DMS 273 (cell line): Measurements from ENCODE around the gene PVR.
"Not testable (repeated sequence)": the region's sequence is repeated elsewhere in the genome, so short reads cannot be mapped to it uniquely, and the experiment has no call there.

ENCODE experiments used
- DNase-seq: peaks from one replicate; lab custom pipeline; 2025; ENCODE audit not compliant: unreplicated experiment; lab: John Stamatoyannopoulos, UW

Gene PVR

DNA sequence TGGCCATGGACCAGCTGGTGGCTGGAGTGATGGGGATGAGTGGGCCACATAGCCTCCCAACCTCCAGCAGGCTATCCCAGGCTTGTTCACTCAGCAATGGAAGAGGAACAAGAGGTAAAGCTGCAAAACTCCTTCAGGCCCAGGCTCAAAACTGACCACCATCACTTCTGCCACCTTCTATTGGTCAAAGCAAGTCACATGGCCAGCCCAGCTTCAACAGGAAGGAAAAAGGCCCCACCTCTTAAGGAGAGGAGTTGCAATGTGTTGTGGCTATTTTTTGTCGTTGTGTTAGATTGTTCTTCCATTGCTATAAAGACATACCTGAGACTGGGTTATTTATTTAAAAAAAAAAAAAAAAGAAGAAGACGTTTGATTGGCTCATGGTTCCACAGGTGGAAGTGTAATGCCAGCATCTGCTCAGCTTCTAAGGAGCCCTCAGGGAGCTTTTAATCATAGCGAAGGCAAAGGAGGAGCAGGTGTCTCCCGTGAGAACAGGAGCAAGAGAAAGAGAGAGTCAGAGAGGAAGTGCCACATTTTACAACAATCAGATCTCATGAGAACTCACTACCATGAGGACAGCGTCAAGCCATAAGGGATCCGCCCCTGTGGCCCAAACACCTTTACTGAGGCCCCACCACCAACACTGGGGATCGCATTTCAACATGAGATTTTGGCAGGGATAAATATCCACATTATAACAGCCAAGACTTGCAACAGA is 24.9 kb upstream of the PVR start:
- DNase-seq: no peak

DNA sequence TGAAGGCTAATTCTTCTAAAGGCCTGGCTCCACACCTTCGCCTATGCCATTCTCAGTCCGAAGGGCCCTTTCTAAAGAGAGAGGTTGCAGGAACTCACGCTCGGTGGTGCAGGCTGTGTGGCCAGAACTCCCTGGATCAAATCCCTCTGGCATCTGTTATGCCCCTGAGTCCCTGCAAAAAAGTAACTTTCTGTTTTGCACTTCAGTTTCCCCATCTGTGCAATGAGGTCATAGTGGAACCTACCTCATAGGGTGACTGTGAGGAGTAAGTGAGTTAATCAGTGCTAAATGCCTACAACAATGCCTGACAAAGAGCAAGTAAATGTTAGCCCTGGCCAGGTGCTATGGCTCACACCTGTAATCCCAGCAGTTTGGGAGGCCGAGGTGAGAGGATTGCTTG is 23.0 kb upstream of the PVR start:
- peak; percentile 55 for DNase-seq

DNA sequence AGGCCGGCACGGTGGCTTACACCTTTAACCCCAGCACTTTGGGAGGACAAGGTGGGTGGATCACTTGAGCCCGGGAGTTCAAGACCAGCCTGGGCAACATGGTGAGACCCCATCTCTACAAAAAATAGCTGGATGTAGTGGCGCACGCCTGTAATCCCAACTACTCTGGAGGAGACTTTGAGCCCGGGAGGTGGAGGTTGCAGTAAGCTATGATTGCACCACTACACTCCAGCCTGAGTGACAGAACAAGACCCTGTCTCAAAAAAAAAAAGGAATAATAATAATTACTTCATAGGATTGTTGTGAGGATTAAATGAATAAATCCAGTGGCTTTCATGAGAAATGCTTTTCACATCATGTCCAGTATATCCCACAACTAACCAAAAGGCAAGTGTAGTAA is 22.3 kb upstream of the PVR start:
- DNase-seq: no peak

DNA sequence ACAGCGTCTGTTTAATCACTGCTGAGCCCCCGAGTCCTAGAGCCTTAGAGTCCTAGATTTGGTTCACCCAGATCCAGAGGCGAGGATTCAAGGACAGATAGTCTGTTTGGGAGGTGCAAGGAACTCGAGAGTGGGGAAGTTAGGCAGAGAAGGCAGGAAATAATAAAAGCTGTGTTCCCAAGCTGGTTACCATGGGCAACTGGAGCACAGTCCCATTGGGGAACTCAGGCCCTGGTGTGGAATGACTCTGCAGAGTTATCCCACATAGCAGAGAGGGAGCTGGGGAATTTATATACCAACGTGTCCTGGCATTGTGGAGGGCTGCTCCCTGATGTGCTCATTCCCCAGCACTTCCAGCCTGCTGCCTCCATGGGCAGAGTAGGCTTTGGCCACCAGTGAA is 20.6 kb upstream of the PVR start:
- DNase-seq: peak; percentile 39

DNA sequence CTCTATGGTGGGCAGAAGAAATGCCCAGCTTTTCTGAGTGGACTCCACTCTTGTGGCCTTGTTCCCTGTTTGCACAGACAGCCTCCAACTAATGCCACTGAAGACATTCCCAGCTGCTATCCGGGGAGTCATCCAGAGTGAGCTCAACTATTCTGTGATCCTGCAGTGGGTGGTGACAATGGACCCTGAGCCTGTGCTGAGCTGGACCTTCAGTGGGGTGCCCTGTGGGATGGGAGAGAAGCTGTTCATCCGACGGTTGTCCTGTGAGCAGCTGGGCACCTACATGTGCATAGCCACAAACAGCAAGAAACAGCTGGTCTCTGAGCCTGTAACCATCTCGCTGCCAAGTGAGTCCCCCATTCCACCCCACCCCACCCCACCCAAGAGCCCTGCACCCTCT is 20.1 kb upstream of the PVR start:
- no peak for DNase-seq

DNA sequence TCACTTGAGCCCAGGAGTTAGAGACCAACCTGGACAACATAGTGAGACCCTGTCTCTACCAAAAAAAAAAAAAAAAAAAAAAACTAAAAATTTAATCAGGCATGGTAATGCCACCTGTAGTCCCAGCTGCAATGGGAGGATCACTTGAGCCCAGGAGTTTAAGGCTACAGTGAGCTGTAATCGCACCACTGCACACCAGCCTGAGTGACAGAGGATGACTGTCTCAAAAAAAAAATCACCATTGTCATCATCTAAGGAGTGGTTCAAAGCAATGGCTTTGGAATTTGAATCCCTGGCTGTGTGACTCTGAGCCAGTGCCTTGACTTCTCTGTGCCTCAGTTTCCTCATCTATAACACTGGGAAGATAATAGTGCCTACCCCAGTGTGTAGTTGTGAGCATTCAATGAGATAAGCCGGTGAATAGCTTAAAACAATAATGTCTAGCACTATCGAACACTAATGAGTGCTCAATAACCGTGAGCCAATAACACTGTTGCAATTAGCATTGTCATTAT is 18.8 kb upstream of the PVR start:
- DNase-seq: no peak

DNA sequence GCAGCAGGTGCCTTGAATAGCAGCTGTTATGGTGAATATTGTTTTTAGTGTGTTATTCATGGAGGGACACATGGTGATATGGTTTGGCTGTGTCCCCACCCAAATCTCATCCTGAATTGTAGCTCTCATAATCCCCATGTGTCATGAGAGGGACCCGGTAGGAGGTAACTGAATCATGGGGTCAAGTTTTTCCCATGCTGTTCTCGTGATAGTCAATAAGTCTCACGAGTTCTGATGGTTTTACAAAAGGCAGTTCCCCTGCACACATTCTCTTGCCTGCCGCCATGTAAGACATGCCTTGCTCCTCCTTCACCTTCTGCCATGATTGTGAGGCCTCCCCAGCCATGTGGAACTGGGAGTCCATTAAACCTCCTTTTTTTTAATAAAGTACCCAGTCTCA is 18.1 kb upstream of the PVR start:
- not testable (repeated sequence) for DNase-seq

DNA sequence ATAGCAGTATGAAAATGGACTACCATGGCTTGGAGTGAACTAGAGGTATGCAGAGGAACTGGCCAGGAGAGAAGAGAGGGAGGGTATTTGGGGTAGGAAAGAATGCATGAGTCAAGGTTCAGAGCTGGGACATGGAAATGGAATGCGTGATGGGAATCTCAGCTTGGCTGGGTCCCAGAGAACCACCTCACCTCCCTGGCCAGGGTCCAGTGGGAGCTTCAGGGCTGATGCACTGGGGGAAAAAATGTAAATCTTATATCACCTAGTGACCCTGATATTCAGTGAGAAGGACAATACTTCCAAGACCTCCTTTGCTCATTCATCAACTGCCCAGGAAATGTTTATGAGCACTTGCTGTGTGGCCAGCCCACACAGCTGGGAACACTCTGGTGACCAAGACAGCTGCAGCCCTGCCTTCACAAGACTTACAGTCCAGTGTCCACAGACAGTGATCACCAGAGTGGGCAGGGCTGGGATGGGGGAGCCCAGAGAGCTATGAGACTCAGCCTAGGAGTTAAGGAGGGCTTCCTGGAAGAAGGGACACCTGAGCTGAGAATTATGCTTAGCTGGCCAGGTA is 17.6 kb upstream of the PVR start:
- DNase-seq: peak; percentile 14

DNA sequence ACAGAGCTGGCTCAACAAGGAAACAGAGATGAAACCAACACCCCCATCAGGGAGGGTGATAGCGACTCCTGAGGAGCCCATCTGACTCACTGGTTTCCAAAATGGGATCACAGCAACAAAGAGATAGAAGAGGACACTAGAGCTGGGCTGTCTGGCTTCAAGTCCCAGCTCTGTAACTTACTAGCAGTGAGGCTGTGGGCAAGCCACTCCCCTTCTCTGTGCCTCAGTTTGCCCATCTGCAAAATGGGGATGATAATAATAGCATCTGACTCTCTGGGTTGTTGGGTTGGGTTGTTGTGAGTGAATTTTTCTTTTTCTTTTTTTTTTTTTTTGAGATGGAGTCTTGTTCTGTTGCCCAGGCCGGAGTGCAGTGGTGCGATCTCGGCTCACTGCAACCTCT is 16.1 kb upstream of the PVR start:
- no peak for DNase-seq

DNA sequence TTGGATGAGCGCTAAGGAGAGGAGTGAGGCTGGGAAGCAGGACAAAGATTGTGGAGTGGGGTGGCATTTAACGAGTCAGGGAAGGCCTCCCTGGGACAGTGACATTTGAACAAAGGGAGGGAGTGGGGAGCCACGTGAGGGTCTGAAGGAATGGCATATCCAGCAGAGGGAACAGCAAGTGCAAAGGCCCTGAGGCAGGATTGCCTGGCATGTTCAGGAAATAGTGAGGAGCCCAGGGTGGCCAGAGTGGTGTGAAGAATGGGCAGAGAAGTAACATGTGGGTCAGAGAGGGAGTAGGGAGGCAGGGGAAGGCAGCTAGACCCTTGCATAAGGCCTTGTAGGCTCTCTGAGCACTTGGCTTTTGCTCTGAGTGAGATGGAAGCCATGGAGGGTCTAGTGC is 14.9 kb upstream of the PVR start:
- DNase-seq: no peak

DNA sequence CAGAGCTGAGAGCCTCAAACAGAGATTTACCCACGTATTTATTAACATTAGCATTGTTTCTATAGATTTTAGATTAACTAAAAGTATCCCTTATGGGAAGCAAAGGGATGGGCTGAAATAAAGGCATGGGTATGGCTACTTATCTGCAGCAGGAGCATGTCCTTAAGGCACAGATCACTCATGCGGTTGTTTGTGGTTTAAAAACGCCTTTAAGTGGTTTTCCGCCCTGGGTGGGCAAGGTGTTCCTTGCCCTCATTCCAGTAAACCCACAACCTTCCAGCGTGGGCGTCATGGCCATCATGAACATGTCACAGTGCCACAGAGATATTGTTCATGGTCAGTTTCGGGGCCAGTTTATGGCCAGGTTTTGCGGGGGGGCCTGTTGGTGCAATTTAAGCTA is 12.1 kb upstream of the PVR start:
- DNase-seq: not testable (repeated sequence)

DNA sequence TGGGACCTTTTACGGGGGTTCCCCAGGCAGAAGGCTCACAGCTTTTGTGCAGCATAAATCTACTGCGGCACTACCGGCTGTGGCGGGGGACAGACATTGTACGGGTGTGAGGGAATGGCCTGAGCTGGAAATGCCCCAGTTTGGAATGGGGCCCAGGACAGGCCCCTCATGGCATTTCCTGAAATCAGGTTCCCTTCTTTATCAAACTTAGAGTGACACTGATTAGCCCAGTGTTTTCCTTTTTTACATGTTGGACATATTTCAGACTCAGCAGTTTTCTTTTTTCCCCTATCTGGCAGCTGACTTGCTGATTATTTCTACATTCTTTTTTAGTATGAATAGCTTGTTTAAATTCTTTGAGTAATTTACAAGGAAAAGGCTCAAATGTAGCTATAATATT is 9.7 kb upstream of the PVR start:
- not testable (repeated sequence) for DNase-seq

DNA sequence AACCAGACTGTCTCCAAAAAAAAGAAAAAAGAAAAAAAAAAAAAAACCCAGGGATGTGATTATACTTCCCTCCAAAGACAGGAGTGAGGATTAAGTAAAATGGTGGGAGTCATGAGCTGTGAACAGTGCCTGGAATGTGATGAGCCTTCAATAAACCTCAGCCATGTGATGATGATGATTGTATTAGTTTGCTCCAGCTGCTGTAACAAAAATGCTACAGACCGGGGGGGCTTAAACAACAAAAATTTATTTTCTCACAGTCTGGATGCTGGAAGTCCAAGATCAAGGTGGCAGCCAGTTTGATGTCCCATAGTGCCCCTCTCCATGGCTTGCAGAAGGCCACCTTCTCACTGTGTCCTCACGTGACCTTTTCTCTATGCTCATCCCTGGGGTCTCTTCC is 8.9 kb upstream of the PVR start:
- no peak for DNase-seq

DNA sequence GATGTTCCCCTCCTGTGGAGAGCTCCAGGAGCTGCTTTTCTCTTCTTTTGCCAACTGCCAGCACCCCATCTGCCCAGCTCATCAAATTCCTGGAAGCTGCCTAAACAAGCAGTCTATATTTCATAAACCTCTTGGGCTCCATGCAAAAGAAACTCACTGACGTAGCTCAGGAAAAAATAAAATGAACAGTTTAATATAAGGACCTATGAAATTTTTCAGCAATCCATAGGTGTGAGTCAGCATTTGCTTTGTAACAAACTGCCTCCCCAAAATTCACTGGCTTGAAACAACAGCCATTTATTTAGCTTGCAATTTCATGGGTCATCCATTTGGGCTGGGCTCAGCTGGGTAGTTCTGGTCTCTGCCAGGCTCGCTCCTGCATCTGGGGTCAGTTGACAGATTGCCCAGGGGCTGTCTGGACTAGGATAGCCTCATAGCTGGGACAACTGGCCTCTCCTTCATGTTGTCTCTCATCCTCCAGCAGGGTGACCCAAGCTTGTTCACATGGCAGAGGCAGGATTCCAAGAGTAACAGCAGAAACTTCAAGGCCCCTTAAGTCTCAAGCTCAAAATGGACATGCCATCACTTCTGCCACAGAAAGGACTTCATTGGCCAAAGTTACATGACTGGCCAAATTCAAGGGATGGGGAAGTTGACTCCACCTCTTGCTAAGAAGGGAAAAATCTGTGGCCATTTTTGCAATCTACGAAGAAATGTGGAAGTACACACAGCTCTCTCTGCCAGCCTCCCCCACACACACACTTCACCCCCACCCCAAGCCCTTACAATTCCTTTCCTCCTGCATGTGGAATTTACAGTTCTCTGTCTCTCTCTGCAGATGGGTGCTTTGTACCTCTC is 7.9 kb upstream of the PVR start:
- peak; percentile 27 for DNase-seq

DNA sequence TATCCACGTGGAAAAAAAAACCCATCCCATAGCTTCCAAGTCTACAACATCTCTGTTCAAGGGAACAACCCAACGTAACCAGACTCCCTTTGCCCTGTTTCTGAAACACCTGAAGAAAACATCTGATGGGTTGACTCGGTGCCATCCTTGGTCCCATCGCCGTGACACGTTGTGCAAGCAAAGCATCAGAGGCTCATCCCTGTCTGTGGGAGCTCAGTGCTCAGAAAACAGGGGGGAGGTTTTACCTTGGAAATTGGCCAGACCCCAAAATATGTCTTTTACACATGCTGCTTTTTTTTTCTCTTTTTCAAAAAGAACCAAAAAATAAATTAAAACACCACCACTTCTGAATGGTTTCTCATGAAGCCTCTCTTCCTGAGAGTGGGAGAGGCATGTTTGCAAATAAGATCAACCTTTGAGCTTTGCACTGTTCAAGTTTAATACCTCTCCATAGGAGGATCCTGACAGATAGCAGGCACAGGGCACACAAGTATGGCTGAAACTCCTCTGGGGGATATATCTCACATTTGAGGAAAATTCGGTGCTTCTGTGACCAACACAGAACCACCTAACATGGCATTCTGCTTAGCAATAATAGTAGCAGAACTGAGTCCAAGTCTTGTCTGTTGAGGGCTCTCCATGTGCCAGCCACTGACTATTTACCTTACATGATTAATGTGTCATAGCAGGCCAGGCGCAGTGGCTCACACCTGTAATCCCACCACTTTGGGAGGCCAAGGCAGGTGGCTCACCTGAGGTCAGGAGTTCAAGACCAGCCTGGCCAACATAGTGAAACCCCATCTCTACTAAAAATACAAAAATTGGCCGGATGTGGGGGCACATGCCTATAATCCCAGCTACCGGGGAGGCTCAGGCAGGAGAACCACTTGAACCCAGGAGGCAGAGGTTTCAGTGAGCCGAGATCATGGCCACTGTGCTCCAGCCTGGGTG is 7.0 kb upstream of the PVR start:
- no peak for DNase-seq

DNA sequence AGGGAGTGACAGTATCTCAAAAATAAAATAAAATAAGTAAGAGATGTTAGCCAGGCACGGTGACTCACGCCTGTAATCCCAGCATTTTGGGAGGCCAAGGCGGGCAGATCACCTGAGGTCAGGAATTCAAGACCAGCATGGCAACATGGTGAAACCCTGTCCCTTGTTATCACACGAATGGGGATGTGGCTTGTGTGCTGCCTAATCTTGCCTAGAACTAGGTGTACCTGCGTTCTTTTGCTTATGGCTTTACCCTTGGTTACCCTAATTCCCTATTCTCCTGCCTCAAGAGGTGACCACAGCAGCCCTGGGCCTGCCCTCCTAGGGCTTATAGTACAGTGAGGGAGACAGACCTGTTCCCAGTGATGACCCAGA is 6.3 kb upstream of the PVR start:
- DNase-seq: no peak

DNA sequence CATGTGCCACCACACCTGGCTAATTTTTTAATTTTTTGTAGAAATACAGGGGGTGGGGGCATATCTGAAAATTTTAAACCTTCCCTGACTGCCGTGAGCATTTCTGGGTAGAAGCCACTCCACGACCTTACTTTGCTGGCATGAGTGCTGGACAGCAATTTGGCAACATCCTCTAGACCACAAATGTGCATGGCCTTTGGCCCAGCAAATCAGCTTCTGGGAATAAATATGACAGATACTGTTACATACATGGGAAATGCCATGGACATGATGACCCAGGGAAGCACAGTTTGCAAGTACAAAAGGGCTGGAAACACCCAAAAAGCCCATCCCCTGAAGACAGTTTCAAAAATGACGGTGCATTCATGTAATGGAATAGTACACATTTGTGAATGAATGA is 3.2 kb upstream of the PVR start:
- no peak for DNase-seq

DNA sequence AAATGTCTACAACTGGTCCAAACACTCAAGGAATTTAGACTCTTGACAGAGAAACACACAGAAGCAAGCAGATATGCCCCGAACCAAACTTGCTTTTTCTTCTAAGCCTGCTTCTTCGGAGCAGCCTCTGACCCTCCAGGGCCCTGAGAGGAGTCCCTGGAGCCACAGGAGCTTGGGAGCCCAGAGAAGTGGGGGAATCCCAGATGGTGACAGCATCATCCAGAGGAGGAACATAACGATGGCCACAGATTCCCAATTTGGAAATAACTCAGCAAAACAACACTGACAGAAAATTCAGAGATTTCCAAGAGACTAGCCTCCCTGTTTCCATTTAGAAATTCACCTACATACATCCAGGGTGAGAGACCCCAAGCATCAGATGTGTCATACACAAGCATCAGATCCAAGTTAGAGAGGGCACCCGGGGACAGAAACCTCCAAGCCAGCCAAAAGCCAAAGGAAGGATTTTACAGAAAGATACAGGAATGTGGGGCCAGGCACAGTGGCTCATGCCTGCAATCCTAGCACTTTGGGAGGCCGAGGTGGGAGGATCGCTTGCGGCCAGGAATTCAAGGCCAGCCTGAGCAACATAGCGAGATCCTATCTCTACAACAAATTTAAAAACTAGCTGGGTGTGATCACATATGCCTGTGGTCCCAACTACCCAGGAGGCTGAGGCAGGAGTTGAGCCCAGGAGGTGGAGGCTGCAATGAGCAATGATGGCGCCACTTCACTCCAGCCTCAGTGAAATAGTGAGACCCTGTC is 2.0 kb upstream of the PVR start:
- no peak for DNase-seq

DNA sequence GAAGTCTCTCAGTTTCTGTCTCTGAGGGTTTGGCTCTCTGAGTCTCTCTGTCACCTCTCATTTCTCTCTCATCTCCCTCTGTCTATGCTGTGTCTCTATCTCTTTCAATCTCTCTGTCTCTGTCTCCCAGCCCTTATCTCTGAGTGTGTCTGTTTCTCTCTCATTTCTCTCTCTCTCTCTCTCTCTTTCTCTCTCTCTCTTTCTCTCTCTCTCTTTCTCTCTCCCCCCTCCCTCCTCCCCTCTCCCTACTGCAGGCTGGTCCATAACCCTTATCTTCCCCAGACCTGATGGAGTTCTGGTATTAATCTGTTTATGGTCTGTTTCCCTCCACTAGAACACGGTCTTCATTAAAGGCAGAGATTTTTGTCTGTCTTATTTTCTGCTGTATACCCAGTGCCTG is 1.3 kb upstream of the PVR start:
- DNase-seq: no peak

DNA sequence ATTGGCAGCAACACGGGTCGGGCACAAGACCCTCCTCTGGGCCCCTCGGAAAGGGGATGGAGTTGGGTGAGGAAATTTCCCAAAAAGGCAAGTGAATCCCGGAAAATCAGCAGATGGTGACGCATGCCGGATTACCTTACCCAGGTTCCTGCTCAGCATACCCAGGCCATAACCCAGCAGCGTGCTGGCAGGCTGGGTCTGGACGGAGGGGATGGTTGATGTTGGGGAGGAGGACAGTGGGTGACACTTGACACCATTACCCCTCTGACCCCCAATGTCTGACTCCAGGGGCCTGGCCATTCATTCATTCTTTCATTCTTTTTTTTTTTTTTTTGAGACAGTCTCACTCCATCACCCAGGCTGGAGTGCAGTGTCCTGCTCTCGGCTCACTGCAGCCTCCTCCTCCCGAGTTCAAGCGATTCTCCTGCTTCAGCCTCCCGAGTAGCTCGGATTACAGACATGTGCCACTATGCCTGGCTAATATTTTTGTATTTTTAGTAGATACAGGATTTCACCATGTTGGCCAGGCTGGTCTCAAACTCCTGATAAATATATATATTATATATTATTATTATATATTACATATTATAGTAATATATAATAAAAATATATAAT is 799 bp downstream of the PVR start:
- DNase-seq: peak; percentile 83
